DOHH2 (cell line): Measurements from ENCODE around the gene CCDC78.

Experiments
- H3F3A ChIP-seq: fragments of 200-600 bp; sonication (generic), shearing (Covaris generic); 2 replicates; pipeline ENCODE4 v1.6.0; 2016; ENCODE audit warnings: antibody characterized with exemption, mild to moderate bottlenecking; ENCODE audit not compliant: control insufficient read depth, insufficient read depth
- H3K27ac ChIP-seq: fragments of 200-600 bp; sonication (generic); 2 replicates; pipeline ENCODE4 v1.5.1; 2014; ENCODE audit warnings: low read depth, mild to moderate bottlenecking, low read length, moderate library complexity
- H3K27me3 ChIP-seq: fragments of 200-600 bp; sonication (generic); 2 replicates; pipeline ENCODE4 v1.6.1; 2014; ENCODE audit warnings: mild to moderate bottlenecking, low read length, mixed read lengths; ENCODE audit not compliant: control insufficient read depth
- H3K36me3 ChIP-seq: fragments of 200-600 bp; sonication (generic); 2 replicates; pipeline ENCODE4 v1.6.1; 2014; ENCODE audit warnings: mild to moderate bottlenecking, low read length, moderate library complexity, mixed read lengths; ENCODE audit not compliant: control insufficient read depth
- H3K4me1 ChIP-seq: fragments of 200-600 bp; sonication (generic); 2 replicates; pipeline ENCODE4 v1.6.1; 2014; ENCODE audit warnings: mild to moderate bottlenecking, low read length, mixed read lengths; ENCODE audit not compliant: control insufficient read depth
- H3K4me2 ChIP-seq: fragments of 200-600 bp; sonication (generic); 2 replicates; pipeline ENCODE4 v1.6.0; 2014; ENCODE audit warnings: mild to moderate bottlenecking, low read length, moderate library complexity
- H3K4me3 ChIP-seq: fragments of 200-600 bp; sonication (generic); 2 replicates; pipeline ENCODE4 v1.5.1; 2014; ENCODE audit warnings: mild to moderate bottlenecking, low read length, mixed read lengths
- H3K79me2 ChIP-seq: fragments of 200-600 bp; sonication (generic); 2 replicates; pipeline ENCODE4 v1.6.1; 2014; ENCODE audit warnings: mild to moderate bottlenecking, low read length, mixed read lengths; ENCODE audit not compliant: control insufficient read depth
- H3K9me2 ChIP-seq: fragments of 200-600 bp; sonication (generic); replicated peaks from 2 replicates; pipeline ENCODE4 v1.6.1; 2014; ENCODE audit warnings: mild to moderate bottlenecking, low read length, mixed read lengths; ENCODE audit not compliant: control insufficient read depth
- H3K9me3 ChIP-seq: fragments of 200-600 bp; sonication (generic); 2 replicates; pipeline ENCODE4 v1.6.1; 2014; ENCODE audit warnings: antibody characterized with exemption, low read length, mixed read lengths; ENCODE audit not compliant: control insufficient read depth, insufficient read depth
- H4K20me1 ChIP-seq: fragments of 200-600 bp; sonication (generic); 2 replicates; pipeline ENCODE4 v1.6.0; 2014; ENCODE audit warnings: low read depth, mild to moderate bottlenecking, antibody characterized with exemption, low read length, moderate library complexity; ENCODE audit not compliant: control insufficient read depth, insufficient read depth
- CTCF ChIP-seq: fragments of 200-600 bp; sonication (generic); IDR thresholded peaks from one replicate; pipeline ENCODE4 v1.5.1; 2014; ENCODE audit warnings: antibody characterized with exemption, mild to moderate bottlenecking, low read depth, low read length; ENCODE audit not compliant: poor library complexity, severe bottlenecking
- EZH2phosphoT487 ChIP-seq: fragments of 200-600 bp; sonication (generic); IDR thresholded peaks from 2 replicates; pipeline ENCODE4 v1.6.1; 2017; ENCODE audit warnings: borderline replicate concordance, mild to moderate bottlenecking, antibody characterized with exemption, low read length, moderate library complexity, mixed read lengths

Gene CCDC78

GRCh38 chr16:674968-675883 is 51.0 kb downstream of the CCDC78 start, which contains the start of gene RHBDL1:
Gene RHBDL1 (plus strand): TSS chr16:675671. CDS start chr16:675791, 120 bp downstream.
- TF ChIP-seq CTCF = no peak
- TF ChIP-seq EZH2phosphoT487 = no peak
- Histone ChIP-seq H3K4me1 (peaks cover 18% of the 10 kb centered on the region), H3K27me3 (peaks cover 3% of the 10 kb centered on the region; the same call in 1 of the 2 replicates), H3K9me2 (no peaks in the 10 kb centered on the region), H3K79me2 (no peaks in the 10 kb centered on the region), H3F3A (no peaks in the 10 kb centered on the region; the same call in 1 of the 2 replicates), H3K27ac (no peak within 1 kb of the TSS), H3K9me3 (no peaks in the 10 kb centered on the region), H3K4me3 (no peak within 1 kb of the TSS), H4K20me1 (peaks cover 5% of the 10 kb centered on the region; the same call in 1 of the 2 replicates), H3K4me2 (peak within 1 kb of the TSS; percentile 12; the same call in 1 of the 2 replicates), H3K36me3 (peaks cover 39% of the 10 kb centered on the region)

- Histone ChIP-seq H3K4me1 (peaks cover 17% of the 10 kb centered on the region), H3K9me3 (no peaks in the 10 kb centered on the region), H3K4me3 (no peak overlapping the region), H3K4me2 (no peak overlapping the region), H3K27me3 (peaks cover 3% of the 10 kb centered on the region; the same call in 1 of the 2 replicates), H3F3A (no peaks in the 10 kb centered on the region; the same call in 1 of the 2 replicates), H3K9me2 (no peaks in the 10 kb centered on the region), H4K20me1 (peaks cover 5% of the 10 kb centered on the region; the same call in 1 of the 2 replicates), H3K27ac (no peak overlapping the region), H3K36me3 (peaks cover 48% of the 10 kb centered on the region), H3K79me2 (peaks cover 8% of the 10 kb centered on the region)
- TF ChIP-seq EZH2phosphoT487 = no peak
- TF ChIP-seq CTCF = no peak
Observed at GRCh38 chr16:674214-674881, 51.9 kb downstream of the CCDC78 start.

- H3K27ac ChIP-seq = no peak overlapping the region
Observed at GRCh38 chr16:673399-673991, 52.7 kb downstream of the CCDC78 start.

More at GRCh38 chr16:673399-673991, 52.7 kb downstream of the CCDC78 start:
- Histone ChIP-seq H4K20me1 (peaks cover 5% of the 10 kb centered on the region; the same call in 1 of the 2 replicates), H3K4me1 (peaks cover 16% of the 10 kb centered on the region), H3K9me3 (no peaks in the 10 kb centered on the region), H3F3A (no peaks in the 10 kb centered on the region), H3K36me3 (peaks cover 56% of the 10 kb centered on the region), H3K9me2 (no peaks in the 10 kb centered on the region), H3K4me3 (no peak overlapping the region), H3K27me3 (peaks cover 3% of the 10 kb centered on the region; the same call in 1 of the 2 replicates), H3K79me2 (peaks cover 17% of the 10 kb centered on the region), H3K4me2 (no peak overlapping the region)
- TF ChIP-seq EZH2phosphoT487 = no peak
- TF ChIP-seq CTCF = no peak
